Panc1 (cell line): ENCODE measurements around the gene NAT9. TPM values are rescaled to one million over a fixed set of nuclear protein-coding genes. Genes with fewer than 3 reads are reported as not detected.

ENCODE experiments used
- ATAC-seq: fragments of 200-7000 bp; cut with Tn5 transposase; 2 replicates; pipeline ENCODE4 v1.9.1; 2020; ENCODE audit warnings: mild to moderate bottlenecking, moderate library complexity
- BruUV-seq: library from RNA; stranded (reverse); fragments of 400-500 nt; replicated peaks from 2 replicates; lab custom pipeline; 2021; lab: Mats Ljungman, UMichigan
- CTCF ChIA-PET: fragments of 300-600 bp; sonication (Branson Sonifier 250); formaldehyde crosslinking; loops from one replicate; lab custom pipeline; 2022; ENCODE audit warnings: antibody characterized with exemption; lab: Charles Lee
- POLR2A ChIA-PET: fragments of 300-600 bp; sonication (Branson Sonifier 250); formaldehyde crosslinking; loops from one replicate; lab custom pipeline; 2022; ENCODE audit warnings: antibody characterized with exemption; lab: Charles Lee
- DNase-seq: peaks from one replicate; pipeline ENCODE4 v3.0.0-alpha.2; 2010; ENCODE audit warnings: low read depth, low spot score
- H3K27ac ChIP-seq: 2 replicates; pipeline ENCODE4 v1.5.1; 2011; ENCODE audit warnings: mild to moderate bottlenecking, low read length, inconsistent platforms
- H3K27me3 ChIP-seq: fragments of 200-500 bp; sonication (Bioruptor generic); 2 replicates; pipeline ENCODE4 v1.6.0; 2014; ENCODE audit warnings: low read length, inconsistent platforms; ENCODE audit not compliant: control insufficient read depth, insufficient read depth
- H3K36me3 ChIP-seq: fragments of 200-500 bp; sonication (Bioruptor generic); 2 replicates; pipeline ENCODE4 v1.5.1; 2014; ENCODE audit warnings: inconsistent platforms, mild to moderate bottlenecking, low read length, moderate library complexity; ENCODE audit not compliant: control insufficient read depth, insufficient read depth
- H3K4me1 ChIP-seq: 2 replicates; pipeline ENCODE4 v1.5.1; 2011; ENCODE audit warnings: inconsistent platforms, mild to moderate bottlenecking, low read length, moderate library complexity; ENCODE audit not compliant: control insufficient read depth, insufficient read depth
- H3K4me3 ChIP-seq, 2 experiments: 2 replicates each; pipeline ENCODE4 v1.5.1; 2011 to 2012; ENCODE audit warnings: low read depth in 2 of 2, low read length in 2 of 2, mild to moderate bottlenecking in 2 of 2, inconsistent platforms in 1 of 2, moderate library complexity in 1 of 2
- H3K9me3 ChIP-seq: fragments of 200-500 bp; sonication (Bioruptor generic); 2 replicates; pipeline ENCODE4 v1.5.1; 2014; ENCODE audit warnings: low read depth, mild to moderate bottlenecking, inconsistent platforms, low read length, moderate library complexity; ENCODE audit not compliant: control insufficient read depth, insufficient read depth
- CTCF ChIP-seq: fragments of 450-650 bp; IDR thresholded peaks from 2 replicates; pipeline ENCODE4 v1.5.1; 2017; ENCODE audit warnings: mild to moderate bottlenecking
- POLR2AphosphoS5 ChIP-seq: IDR thresholded peaks from 2 replicates; pipeline ENCODE4 v1.6.1; 2012; ENCODE audit warnings: mild to moderate bottlenecking, low read depth, low read length, moderate library complexity
- REST ChIP-seq, 2 experiments: IDR thresholded peaks; 2 replicates each; pipeline ENCODE4 v1.6.1; 2011 to 2012; ENCODE audit warnings: low read depth in 2 of 2, control low read depth in 1 of 2, low read length in 1 of 2, mild to moderate bottlenecking in 1 of 2, moderate library complexity in 1 of 2; ENCODE audit not compliant: insufficient read depth in 1 of 2
- SIN3A ChIP-seq: IDR thresholded peaks from 2 replicates; pipeline ENCODE4 v1.6.1; 2012; ENCODE audit warnings: low read depth, mild to moderate bottlenecking, low read length, moderate library complexity, borderline replicate concordance; ENCODE audit not compliant: insufficient read depth
- TCF7L2 ChIP-seq: IDR thresholded peaks from 2 replicates; pipeline ENCODE4 v1.6.1; 2011; ENCODE audit warnings: mild to moderate bottlenecking, low read depth, low read length, inconsistent platforms
- in situ Hi-C: cut with HindIII; loops from 2 replicates; pipeline ENCODE4 v1.10.0; 2016; ENCODE audit warnings: low sequenced_read_pairs, low pct_unique_long_range_greater_than_20kb
- intact Hi-C: fragments of 100-400 bp; cut with micrococcal nuclease; formaldehyde crosslinking; loops from one replicate; pipeline ENCODE4 v1.10.0; 2022; ENCODE audit not compliant: unreplicated experiment
- total RNA-seq: library from RNA; stranded (reverse); gene quantifications from one replicate; pipeline ENCODE4 v1.2.1, GENCODE V29; 2021; ENCODE audit not compliant: unreplicated experiment

Gene NAT9
- total RNA-seq, 1 experiment from 2014 or later: 90.1 TPM

DNA sequence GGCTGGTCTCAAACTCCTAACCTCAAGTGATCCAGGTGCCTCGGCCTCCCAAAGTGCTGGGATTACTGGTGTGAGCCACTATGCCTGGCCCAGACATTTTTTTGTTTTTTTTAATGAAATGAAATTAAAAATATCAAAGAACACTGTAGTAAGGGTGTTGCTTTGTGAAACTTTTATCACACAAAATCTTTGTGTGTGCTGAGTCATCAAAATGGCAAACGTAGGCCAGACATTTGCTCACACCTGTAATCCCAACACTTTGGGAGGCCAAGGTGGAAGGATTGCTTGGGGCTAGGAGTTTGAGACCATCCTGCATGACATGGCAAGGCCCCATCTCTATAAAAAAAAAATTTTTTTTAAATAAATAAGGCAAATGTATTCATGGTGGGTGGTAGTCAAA, 9.7 kb downstream of the NAT9 start:
- POLR2A ChIA-PET: no interaction called here
- peaks cover 44% of the 10 kb centered on the region for H3K4me1 ChIP-seq
- H3K4me3 ChIP-seq: no peak overlapping the region
- H3K27ac ChIP-seq: no peak overlapping the region
- no TSS peak for BruUV-seq
- no peaks in the 10 kb centered on the region for H3K9me3 ChIP-seq
- in situ Hi-C loops (no loop called here), intact Hi-C loops (no loop called here)
- no peak for DNase-seq
- CTCF ChIA-PET: no interaction called here
- H3K27me3 ChIP-seq: no peaks in the 10 kb centered on the region
- no peaks in the 10 kb centered on the region for H3K36me3 ChIP-seq
- TF ChIP-seq CTCF (no peak), POLR2AphosphoS5 (no peak), TCF7L2 (no peak), SIN3A (no peak), REST (IDR thresholded peaks at IDR 0.05; ENCODE audit: insufficient read depth in 1 of 2, low read depth in 2 of 2, low read length in 1 of 2) (no peak)
- no peak for ATAC-seq

DNA sequence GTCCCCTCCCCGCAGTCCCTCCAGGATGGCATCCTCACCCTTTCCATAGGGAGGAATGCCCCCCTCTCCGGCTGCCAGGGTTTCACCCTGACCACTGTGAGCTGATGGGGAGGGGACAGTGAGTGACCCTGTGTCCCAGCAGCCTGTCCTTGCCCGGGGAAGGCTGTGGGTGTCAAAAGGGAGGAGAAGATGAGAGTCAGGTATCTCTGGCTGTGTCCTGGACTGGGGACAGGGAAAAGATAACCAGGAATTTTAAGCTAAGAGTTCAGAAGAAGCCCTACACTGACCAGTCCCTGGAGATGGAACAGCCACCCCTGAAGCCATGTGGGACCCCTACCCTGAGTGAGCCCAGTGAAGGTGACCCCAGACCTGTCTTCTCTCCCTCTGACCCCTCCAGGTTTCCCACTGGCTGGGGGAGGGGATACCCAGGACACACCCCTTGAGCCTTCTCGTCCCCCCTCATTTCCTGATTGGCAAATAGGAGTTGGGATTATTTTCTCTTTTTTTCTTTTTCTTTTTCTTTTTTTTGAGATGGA, 11.3 kb downstream of the NAT9 start:
- peaks cover 44% of the 10 kb centered on the region for H3K4me1 ChIP-seq
- no peaks in the 10 kb centered on the region for H3K27me3 ChIP-seq
- no TSS peak for BruUV-seq
- TF ChIP-seq SIN3A: no peak
- TF ChIP-seq CTCF: no peak
- TF ChIP-seq POLR2AphosphoS5: no peak
- no peak for TF ChIP-seq TCF7L2
- no peak for TF ChIP-seq REST (IDR thresholded peaks at IDR 0.05; ENCODE audit: insufficient read depth in 1 of 2, low read depth in 2 of 2, low read length in 1 of 2)
- POLR2A ChIA-PET: no interaction called here
- DNase-seq (no peak), ATAC-seq (no peak)
- in situ Hi-C loops (no loop called here), intact Hi-C loops (no loop called here)
- CTCF ChIA-PET: no interaction called here
- no peaks in the 10 kb centered on the region for H3K36me3 ChIP-seq
- no peak overlapping the region for H3K4me3 ChIP-seq
- no peaks in the 10 kb centered on the region for H3K9me3 ChIP-seq
- no peak overlapping the region for H3K27ac ChIP-seq
